ENCODE measurements around the gene CCN5.

The CCN5 gene

GRCh38 chr20:44701118-44701857, 13.9 kb upstream of the CCN5 start:
- peaks cover 8 to 28% of the 10 kb centered on the region in 2 donors for H3K27me3 Mint-ChIP-seq
- H3K9me3 Mint-ChIP-seq = no peaks in the 10 kb centered on the region
- no peak for DNase-seq
- peaks cover 4% of the 10 kb centered on the region for H3K36me3 Mint-ChIP-seq (ENCODE audit: insufficient read depth)
- ATAC-seq (replicated peaks) = no peak
- H3K27ac Mint-ChIP-seq = no peak overlapping the region
- no peak overlapping the region for H3K4me3 Mint-ChIP-seq
- H3K4me1 Mint-ChIP-seq (ENCODE audit: low read depth in 2 of 2) = no peaks in the 10 kb centered on the region

- H3K36me3 Mint-ChIP-seq (ENCODE audit: insufficient read depth) = peaks cover 4% of the 10 kb centered on the region
- peaks cover 8 to 28% of the 10 kb centered on the region in 2 donors for H3K27me3 Mint-ChIP-seq
- H3K4me1 Mint-ChIP-seq (ENCODE audit: low read depth in 2 of 2) = no peaks in the 10 kb centered on the region
- H3K9me3 Mint-ChIP-seq = no peaks in the 10 kb centered on the region
- ATAC-seq (replicated peaks) = no peak
- H3K27ac Mint-ChIP-seq = no peak overlapping the region
- no peak overlapping the region for H3K4me3 Mint-ChIP-seq
- DNase-seq = no peak
Measured at GRCh38 chr20:44701858-44702256, 13.3 kb upstream of the CCN5 start.

GRCh38 chr20:44702776-44703175, 12.4 kb upstream of the CCN5 start:
- Mint-ChIP-seq H3K27me3 (peaks cover 8 to 28% of the 10 kb centered on the region in 2 donors), H3K4me1 (ENCODE audit: low read depth in 2 of 2) (no peaks in the 10 kb centered on the region), H3K36me3 (ENCODE audit: insufficient read depth) (peaks cover 4% of the 10 kb centered on the region), H3K27ac (no peak overlapping the region), H3K9me3 (no peaks in the 10 kb centered on the region), H3K4me3 (no peak overlapping the region)
- DNase-seq = no peak
- ATAC-seq (replicated peaks) = no peak

GRCh38 chr20:44703183-44703925, 11.8 kb upstream of the CCN5 start:
- H3K4me1 Mint-ChIP-seq (ENCODE audit: low read depth in 2 of 2) = no peaks in the 10 kb centered on the region

GRCh38 chr20:44703956-44704488, 11.1 kb upstream of the CCN5 start:
- no peak for ATAC-seq (replicated peaks)
- no peaks in the 10 kb centered on the region for H3K4me1 Mint-ChIP-seq (ENCODE audit: low read depth in 2 of 2)
- peaks cover 4% of the 10 kb centered on the region for H3K36me3 Mint-ChIP-seq (ENCODE audit: insufficient read depth)
- H3K9me3 Mint-ChIP-seq = no peaks in the 10 kb centered on the region
- H3K27ac Mint-ChIP-seq = no peak overlapping the region
- no peak overlapping the region for H3K4me3 Mint-ChIP-seq
- H3K27me3 Mint-ChIP-seq = peaks cover 8 to 28% of the 10 kb centered on the region in 2 donors
- no peak for DNase-seq

More at GRCh38 chr20:44703183-44703925, 11.8 kb upstream of the CCN5 start:
- Mint-ChIP-seq H3K4me3 (no peak overlapping the region), H3K9me3 (no peaks in the 10 kb centered on the region), H3K27me3 (peaks cover 8 to 28% of the 10 kb centered on the region in 2 donors), H3K36me3 (ENCODE audit: insufficient read depth) (peaks cover 4% of the 10 kb centered on the region), H3K27ac (no peak overlapping the region)
- DNase-seq = no peak
- ATAC-seq (replicated peaks) = no peak

GRCh38 chr20:44704551-44704971, 10.6 kb upstream of the CCN5 start:
- ATAC-seq (replicated peaks) (no peak), DNase-seq (no peak)

GRCh38 chr20:44705364-44706094, 9.6 kb upstream of the CCN5 start:
- H3K36me3 Mint-ChIP-seq (ENCODE audit: insufficient read depth) = peaks cover 4% of the 10 kb centered on the region
- H3K27me3 Mint-ChIP-seq = peaks cover 8 to 28% of the 10 kb centered on the region in 2 donors
- H3K4me3 Mint-ChIP-seq = no peak overlapping the region
- no peaks in the 10 kb centered on the region for H3K9me3 Mint-ChIP-seq
- no peaks in the 10 kb centered on the region for H3K4me1 Mint-ChIP-seq (ENCODE audit: low read depth in 2 of 2)
- DNase-seq (no peak), ATAC-seq (replicated peaks) (no peak)
- H3K27ac Mint-ChIP-seq = no peak overlapping the region

More at GRCh38 chr20:44704551-44704971, 10.6 kb upstream of the CCN5 start:
- Mint-ChIP-seq H3K4me3 (no peak overlapping the region), H3K4me1 (ENCODE audit: low read depth in 2 of 2) (no peaks in the 10 kb centered on the region), H3K27me3 (peaks cover 8 to 28% of the 10 kb centered on the region in 2 donors), H3K27ac (no peak overlapping the region), H3K36me3 (ENCODE audit: insufficient read depth) (peaks cover 4% of the 10 kb centered on the region), H3K9me3 (no peaks in the 10 kb centered on the region)

GRCh38 chr20:44706301-44707017, 8.7 kb upstream of the CCN5 start:
- no peak overlapping the region for H3K27ac Mint-ChIP-seq
- DNase-seq (no peak), ATAC-seq (replicated peaks) (no peak)
- H3K27me3 Mint-ChIP-seq = peaks cover 11 to 25% of the 10 kb centered on the region in 2 donors
- no peaks in the 10 kb centered on the region for H3K4me1 Mint-ChIP-seq (ENCODE audit: low read depth in 2 of 2)
- no peak overlapping the region for H3K4me3 Mint-ChIP-seq
- H3K36me3 Mint-ChIP-seq (ENCODE audit: insufficient read depth) = peaks cover 4% of the 10 kb centered on the region
- H3K9me3 Mint-ChIP-seq = no peaks in the 10 kb centered on the region

- ATAC-seq (replicated peaks) (no peak), DNase-seq (no peak)
- Mint-ChIP-seq H3K4me3 (no peak overlapping the region), H3K27me3 (peaks cover 18 to 25% of the 10 kb centered on the region in 2 donors), H3K4me1 (ENCODE audit: low read depth in 2 of 2) (no peaks in the 10 kb centered on the region), H3K9me3 (no peaks in the 10 kb centered on the region), H3K36me3 (ENCODE audit: insufficient read depth) (peaks cover 4% of the 10 kb centered on the region), H3K27ac (no peak overlapping the region)
Measured at GRCh38 chr20:44707018-44707579, 8.1 kb upstream of the CCN5 start.

- no peak for ATAC-seq (replicated peaks)
- peaks cover 0 to 2% of the 10 kb centered on the region in 2 donors for H3K4me1 Mint-ChIP-seq (ENCODE audit: low read depth in 2 of 2)
- no peak overlapping the region for H3K27ac Mint-ChIP-seq
- peaks cover 19 to 20% of the 10 kb centered on the region in 2 donors for H3K27me3 Mint-ChIP-seq
- DNase-seq = no peak
- no peaks in the 10 kb centered on the region for H3K9me3 Mint-ChIP-seq
- H3K4me3 Mint-ChIP-seq = no peak overlapping the region
- H3K36me3 Mint-ChIP-seq (ENCODE audit: insufficient read depth) = no peaks in the 10 kb centered on the region
Measured at GRCh38 chr20:44709380-44709779, 5.8 kb upstream of the CCN5 start.

- H3K36me3 Mint-ChIP-seq (ENCODE audit: insufficient read depth) = no peaks in the 10 kb centered on the region
- H3K4me3 Mint-ChIP-seq = no peak overlapping the region
- peaks cover 0 to 2% of the 10 kb centered on the region in 2 donors for H3K4me1 Mint-ChIP-seq (ENCODE audit: low read depth in 2 of 2)
- H3K27me3 Mint-ChIP-seq = peaks cover 21 to 23% of the 10 kb centered on the region in 2 donors
- ATAC-seq (replicated peaks) = no peak
- H3K27ac Mint-ChIP-seq = no peak overlapping the region
- no peaks in the 10 kb centered on the region for H3K9me3 Mint-ChIP-seq
- no peak for DNase-seq
Measured at GRCh38 chr20:44709797-44710196, 5.4 kb upstream of the CCN5 start.

GRCh38 chr20:44711237-44711636, 3.9 kb upstream of the CCN5 start:
- Mint-ChIP-seq H3K36me3 (ENCODE audit: insufficient read depth) (no peaks in the 10 kb centered on the region), H3K4me3 (no peak overlapping the region), H3K4me1 (ENCODE audit: low read depth in 2 of 2) (peaks cover 0 to 2% of the 10 kb centered on the region in 2 donors), H3K27ac (no peak overlapping the region), H3K27me3 (peaks cover 21 to 23% of the 10 kb centered on the region in 2 donors), H3K9me3 (no peaks in the 10 kb centered on the region)
- DNase-seq (no peak), ATAC-seq (replicated peaks) (no peak)

Data from effector memory CD8-positive, alpha-beta T cell (primary cell).